GM23338 (cell line): ENCODE measurements around the gene PTRHD1. TPM values are rescaled to one million over a fixed set of nuclear protein-coding genes. Genes with fewer than 3 reads are reported as not detected.
A peak's percentile ranks its signal among the peaks of the same experiment; 100 is the strongest.

ENCODE experiments used
- ATAC-seq: fragments of 200-7000 bp; cut with Tn5 transposase; 3 replicates; pipeline ENCODE4 v1.9.1; 2020
- DNase-seq: peaks from one replicate; pipeline ENCODE4 v3.0.0-alpha.2; 2015; ENCODE audit warnings: low spot score
- H2AFZ ChIP-seq: fragments of 200-600 bp; sonication (generic); 2 replicates; pipeline ENCODE4 v1.8.0; 2016; ENCODE audit warnings: antibody characterized with exemption, mild to moderate bottlenecking, moderate library complexity
- H3F3A ChIP-seq: fragments of 200-600 bp; sonication (generic); replicated peaks from 2 replicates; pipeline ENCODE4 v1.8.0; 2017; ENCODE audit warnings: antibody characterized with exemption, mixed run types, low read depth
- H3K27ac ChIP-seq: fragments of 200-600 bp; sonication (generic); 2 replicates; pipeline ENCODE4 v1.6.1; 2016; ENCODE audit warnings: low read depth
- H3K27me3 ChIP-seq: fragments of 200-600 bp; sonication (generic); 2 replicates; pipeline ENCODE4 v1.8.0; 2016; ENCODE audit warnings: mild to moderate bottlenecking, mixed run types, moderate library complexity; ENCODE audit not compliant: insufficient read depth
- H3K36me3 ChIP-seq: fragments of 200-600 bp; sonication (generic); 2 replicates; pipeline ENCODE4 v1.8.0; 2016; ENCODE audit warnings: mild to moderate bottlenecking; ENCODE audit not compliant: insufficient read depth
- H3K4me1 ChIP-seq: fragments of 200-600 bp; sonication (generic); 2 replicates; pipeline ENCODE4 v1.8.0; 2016; ENCODE audit warnings: mild to moderate bottlenecking, moderate library complexity; ENCODE audit not compliant: insufficient read depth
- H3K4me2 ChIP-seq: fragments of 200-600 bp; sonication (generic); 2 replicates; pipeline ENCODE4 v1.7.1; 2017; ENCODE audit warnings: mixed run types
- H3K4me3 ChIP-seq: fragments of 200-600 bp; sonication (generic); 2 replicates; pipeline ENCODE4 v1.6.1; 2016; ENCODE audit warnings: mixed run types
- H3K79me2 ChIP-seq: fragments of 200-600 bp; sonication (generic); replicated peaks from 2 replicates; pipeline ENCODE4 v1.8.0; 2017; ENCODE audit warnings: mild to moderate bottlenecking; ENCODE audit not compliant: insufficient read depth
- H3K9me2 ChIP-seq: fragments of 200-600 bp; sonication (generic); 2 replicates; pipeline ENCODE4 v1.8.0; 2017; ENCODE audit not compliant: insufficient read depth
- H4K20me1 ChIP-seq: fragments of 200-600 bp; sonication (generic); replicated peaks from 2 replicates; pipeline ENCODE4 v1.8.0; 2017; ENCODE audit warnings: mild to moderate bottlenecking; ENCODE audit not compliant: insufficient read depth
- H3K27ac Mint-ChIP-seq: 2 replicates; pipeline ENCODE4 v1.8.0; 2020; ENCODE audit warnings: inconsistent platforms, mild to moderate bottlenecking, moderate library complexity, mixed read lengths
- H3K27me3 Mint-ChIP-seq: 3 replicates; pipeline ENCODE4 v1.8.0; 2022; ENCODE audit warnings: low read depth, mild to moderate bottlenecking, moderate library complexity, mixed read lengths, inconsistent platforms; ENCODE audit not compliant: insufficient read depth, poor library complexity
- H3K36me3 Mint-ChIP-seq: 3 replicates; pipeline ENCODE4 v1.8.0; 2021; ENCODE audit warnings: low read depth, mild to moderate bottlenecking, inconsistent platforms, moderate library complexity, mixed read lengths
- H3K4me1 Mint-ChIP-seq: 3 replicates; pipeline ENCODE4 v1.8.0; 2020; ENCODE audit warnings: mild to moderate bottlenecking, inconsistent platforms, mixed read lengths
- H3K4me3 Mint-ChIP-seq: 3 replicates; pipeline ENCODE4 v1.8.0; 2021; ENCODE audit warnings: moderate library complexity, mild to moderate bottlenecking, inconsistent platforms, mixed read lengths
- H3K9me3 Mint-ChIP-seq: 3 replicates; pipeline ENCODE4 v1.8.0; 2020; ENCODE audit warnings: moderate library complexity, mild to moderate bottlenecking, inconsistent platforms, mixed read lengths
- CREB1 ChIP-seq: fragments of 250-450 bp; sonication (Bioruptor Pico); IDR thresholded peaks from 2 replicates; pipeline ENCODE4 v1.5.0; 2020; ENCODE audit warnings: low read depth, mild to moderate bottlenecking, moderate library complexity
- CTCF ChIP-seq, 2 experiments: fragments of 200-600 bp in 1 of 2; sonication (generic) in 1 of 2; conservative IDR thresholded peaks; 2 replicates each; pipeline versions ENCODE4 v1.5.1 to v1.6.1; 2016 to 2017; ENCODE audit warnings: antibody characterized with exemption in 2 of 2, low read depth in 2 of 2, mild to moderate bottlenecking in 2 of 2, moderate library complexity in 1 of 2
- EZH2 ChIP-seq: fragments of 200-600 bp; sonication (generic); IDR thresholded peaks from one replicate; pipeline ENCODE4 v1.8.0; 2017; ENCODE audit warnings: antibody characterized with exemption, mild to moderate bottlenecking, low read depth; ENCODE audit not compliant: unreplicated experiment
- EZH2phosphoT487 ChIP-seq: fragments of 200-600 bp; sonication (generic); IDR thresholded peaks from one replicate; pipeline ENCODE4 v1.8.1; 2018; ENCODE audit warnings: antibody characterized with exemption; ENCODE audit not compliant: unreplicated experiment
- JUNB ChIP-seq: IDR thresholded peaks from one replicate; pipeline ENCODE4 v1.6.1; 2016; ENCODE audit warnings: antibody characterized with exemption; ENCODE audit not compliant: unreplicated experiment
- NANOG ChIP-seq: IDR thresholded peaks from 2 replicates; pipeline ENCODE4 v1.6.1; 2016; ENCODE audit warnings: antibody characterized with exemption, borderline replicate concordance
- POLR2AphosphoS5 ChIP-seq: IDR thresholded peaks from 2 replicates; pipeline ENCODE4 v1.6.1; 2016; ENCODE audit warnings: antibody characterized with exemption, low read depth
- REST ChIP-seq: IDR thresholded peaks from one replicate; pipeline ENCODE4 v1.6.1; 2018; ENCODE audit warnings: antibody characterized with exemption; ENCODE audit not compliant: unreplicated experiment
- STAT1 ChIP-seq: IDR thresholded peaks from one replicate; pipeline ENCODE4 v1.6.1; 2016; ENCODE audit warnings: antibody characterized with exemption; ENCODE audit not compliant: unreplicated experiment
- ZNF114 ChIP-seq: fragments of 250-450 bp; sonication (Bioruptor Pico); IDR thresholded peaks from 2 replicates; pipeline ENCODE4 v1.5.0; 2020; ENCODE audit warnings: mild to moderate bottlenecking, moderate library complexity
- ZNF331 ChIP-seq: fragments of 250-450 bp; sonication (Bioruptor Pico); IDR thresholded peaks from 2 replicates; pipeline ENCODE4 v1.5.0; 2020; ENCODE audit warnings: low read depth, mild to moderate bottlenecking, moderate library complexity
- polyA plus RNA-seq: library from polyadenylated mRNA; unstranded; fragments of >200 nt; fragmentation: Nextera tagmentation; extraction: Ambion mirVana; gene quantifications from 2 replicates; pipeline ENCODE4 v1.2.1, GENCODE V29; 2016
- total RNA-seq: library from RNA; depleted of rRNA; stranded (reverse); fragments of >200 nt; shearing (Covaris generic); gene quantifications from 2 replicates; pipeline ENCODE4 v1.2.3, GENCODE V29; 2014
- TF ChIP-seq, protein P1 (sequence below): IDR thresholded peaks from 2 replicates; pipeline ENCODE4 v1.6.1; 2016; ENCODE audit warnings: antibody characterized with exemption
- TF ChIP-seq, protein P2 (sequence below): fragments of 250-450 bp; sonication (Bioruptor Pico); IDR thresholded peaks from 2 replicates; pipeline ENCODE4 v1.5.0; 2020; ENCODE audit warnings: mild to moderate bottlenecking, moderate library complexity

PTRHD1 gene
- total and polyA plus RNA-seq, 2 experiments from 2014 or later = 46.9 to 105 TPM

- DNase-seq = no peak
- Mint-ChIP-seq H3K9me3 (no peaks in the 10 kb centered on the region), H3K27me3 (peaks cover 13% of the 10 kb centered on the region), H3K27ac (peak overlapping the region; percentile 47; the same call in 1 of the 2 replicates), H3K36me3 (peaks cover 50% of the 10 kb centered on the region), H3K4me3 (no peak overlapping the region), H3K4me1 (peaks cover 33% of the 10 kb centered on the region)
- Histone ChIP-seq H3K9me2 (no peaks in the 10 kb centered on the region), H3K4me2 (no peak overlapping the region), H3K27me3 (no peaks in the 10 kb centered on the region), H2AFZ (no peak overlapping the region), H3K4me3 (no peak overlapping the region), H4K20me1 (no peaks in the 10 kb centered on the region; the same call in 1 of the 2 replicates), H3F3A (peaks cover 6% of the 10 kb centered on the region; the same call in 1 of the 2 replicates), H3K27ac (no peak overlapping the region), H3K36me3 (no peaks in the 10 kb centered on the region), H3K4me1 (0 out of 2 replicates have a peak, but pooled peaks cover 6% of the 10 kb centered on the region), H3K79me2 (no peaks in the 10 kb centered on the region)
- ATAC-seq = no peak
- TF ChIP-seq, protein P1, sequence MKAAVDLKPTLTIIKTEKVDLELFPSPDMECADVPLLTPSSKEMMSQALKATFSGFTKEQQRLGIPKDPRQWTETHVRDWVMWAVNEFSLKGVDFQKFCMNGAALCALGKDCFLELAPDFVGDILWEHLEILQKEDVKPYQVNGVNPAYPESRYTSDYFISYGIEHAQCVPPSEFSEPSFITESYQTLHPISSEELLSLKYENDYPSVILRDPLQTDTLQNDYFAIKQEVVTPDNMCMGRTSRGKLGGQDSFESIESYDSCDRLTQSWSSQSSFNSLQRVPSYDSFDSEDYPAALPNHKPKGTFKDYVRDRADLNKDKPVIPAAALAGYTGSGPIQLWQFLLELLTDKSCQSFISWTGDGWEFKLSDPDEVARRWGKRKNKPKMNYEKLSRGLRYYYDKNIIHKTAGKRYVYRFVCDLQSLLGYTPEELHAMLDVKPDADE = no peak
- TF ChIP-seq CREB1 (CRISPR knock-in tag) = no peak
- no peak for TF ChIP-seq REST
- TF ChIP-seq, protein P2, sequence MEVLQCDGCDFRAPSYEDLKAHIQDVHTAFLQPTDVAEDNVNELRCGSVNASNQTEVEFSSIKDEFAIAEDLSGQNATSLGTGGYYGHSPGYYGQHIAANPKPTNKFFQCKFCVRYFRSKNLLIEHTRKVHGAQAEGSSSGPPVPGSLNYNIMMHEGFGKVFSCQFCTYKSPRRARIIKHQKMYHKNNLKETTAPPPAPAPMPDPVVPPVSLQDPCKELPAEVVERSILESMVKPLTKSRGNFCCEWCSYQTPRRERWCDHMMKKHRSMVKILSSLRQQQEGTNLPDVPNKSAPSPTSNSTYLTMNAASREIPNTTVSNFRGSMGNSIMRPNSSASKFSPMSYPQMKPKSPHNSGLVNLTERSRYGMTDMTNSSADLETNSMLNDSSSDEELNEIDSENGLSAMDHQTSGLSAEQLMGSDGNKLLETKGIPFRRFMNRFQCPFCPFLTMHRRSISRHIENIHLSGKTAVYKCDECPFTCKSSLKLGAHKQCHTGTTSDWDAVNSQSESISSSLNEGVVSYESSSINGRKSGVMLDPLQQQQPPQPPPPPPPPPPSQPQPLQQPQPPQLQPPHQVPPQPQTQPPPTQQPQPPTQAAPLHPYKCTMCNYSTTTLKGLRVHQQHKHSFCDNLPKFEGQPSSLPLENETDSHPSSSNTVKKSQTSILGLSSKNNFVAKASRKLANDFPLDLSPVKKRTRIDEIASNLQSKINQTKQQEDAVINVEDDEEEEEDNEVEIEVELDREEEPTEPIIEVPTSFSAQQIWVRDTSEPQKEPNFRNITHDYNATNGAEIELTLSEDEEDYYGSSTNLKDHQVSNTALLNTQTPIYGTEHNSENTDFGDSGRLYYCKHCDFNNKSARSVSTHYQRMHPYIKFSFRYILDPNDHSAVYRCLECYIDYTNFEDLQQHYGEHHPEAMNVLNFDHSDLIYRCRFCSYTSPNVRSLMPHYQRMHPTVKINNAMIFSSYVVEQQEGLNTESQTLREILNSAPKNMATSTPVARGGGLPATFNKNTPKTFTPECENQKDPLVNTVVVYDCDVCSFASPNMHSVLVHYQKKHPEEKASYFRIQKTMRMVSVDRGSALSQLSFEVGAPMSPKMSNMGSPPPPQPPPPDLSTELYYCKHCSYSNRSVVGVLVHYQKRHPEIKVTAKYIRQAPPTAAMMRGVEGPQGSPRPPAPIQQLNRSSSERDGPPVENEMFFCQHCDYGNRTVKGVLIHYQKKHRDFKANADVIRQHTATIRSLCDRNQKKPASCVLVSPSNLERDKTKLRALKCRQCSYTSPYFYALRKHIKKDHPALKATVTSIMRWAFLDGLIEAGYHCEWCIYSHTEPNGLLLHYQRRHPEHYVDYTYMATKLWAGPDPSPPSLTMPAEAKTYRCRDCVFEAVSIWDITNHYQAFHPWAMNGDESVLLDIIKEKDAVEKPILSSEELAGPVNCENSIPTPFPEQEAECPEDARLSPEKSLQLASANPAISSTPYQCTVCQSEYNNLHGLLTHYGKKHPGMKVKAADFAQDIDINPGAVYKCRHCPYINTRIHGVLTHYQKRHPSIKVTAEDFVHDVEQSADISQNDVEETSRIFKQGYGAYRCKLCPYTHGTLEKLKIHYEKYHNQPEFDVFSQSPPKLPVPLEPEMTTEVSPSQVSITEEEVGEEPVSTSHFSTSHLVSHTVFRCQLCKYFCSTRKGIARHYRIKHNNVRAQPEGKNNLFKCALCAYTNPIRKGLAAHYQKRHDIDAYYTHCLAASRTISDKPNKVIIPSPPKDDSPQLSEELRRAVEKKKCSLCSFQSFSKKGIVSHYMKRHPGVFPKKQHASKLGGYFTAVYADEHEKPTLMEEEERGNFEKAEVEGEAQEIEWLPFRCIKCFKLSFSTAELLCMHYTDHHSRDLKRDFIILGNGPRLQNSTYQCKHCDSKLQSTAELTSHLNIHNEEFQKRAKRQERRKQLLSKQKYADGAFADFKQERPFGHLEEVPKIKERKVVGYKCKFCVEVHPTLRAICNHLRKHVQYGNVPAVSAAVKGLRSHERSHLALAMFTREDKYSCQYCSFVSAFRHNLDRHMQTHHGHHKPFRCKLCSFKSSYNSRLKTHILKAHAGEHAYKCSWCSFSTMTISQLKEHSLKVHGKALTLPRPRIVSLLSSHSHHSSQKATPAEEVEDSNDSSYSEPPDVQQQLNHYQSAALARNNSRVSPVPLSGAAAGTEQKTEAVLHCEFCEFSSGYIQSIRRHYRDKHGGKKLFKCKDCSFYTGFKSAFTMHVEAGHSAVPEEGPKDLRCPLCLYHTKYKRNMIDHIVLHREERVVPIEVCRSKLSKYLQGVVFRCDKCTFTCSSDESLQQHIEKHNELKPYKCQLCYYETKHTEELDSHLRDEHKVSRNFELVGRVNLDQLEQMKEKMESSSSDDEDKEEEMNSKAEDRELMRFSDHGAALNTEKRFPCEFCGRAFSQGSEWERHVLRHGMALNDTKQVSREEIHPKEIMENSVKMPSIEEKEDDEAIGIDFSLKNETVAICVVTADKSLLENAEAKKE (CRISPR knock-in tag) = no peak
- no peak for TF ChIP-seq STAT1
- no peak for TF ChIP-seq JUNB
- TF ChIP-seq ZNF114 (CRISPR knock-in tag) = no peak
- no peak for TF ChIP-seq NANOG
- no peak for TF ChIP-seq EZH2phosphoT487
- no peak for TF ChIP-seq ZNF331 (CRISPR knock-in tag)
- TF ChIP-seq POLR2AphosphoS5 = no peak
- no peak for TF ChIP-seq EZH2
- TF ChIP-seq CTCF (conservative IDR thresholded peaks at IDR 0.05; ENCODE audit: low read depth in 2 of 2) = no peak
Observed at GRCh38 chr2:24831221-24832072, 38.3 kb upstream of the PTRHD1 start.
